ENCODE measurements around the gene ATP2B3. TPM values are rescaled to one million over a fixed set of nuclear protein-coding genes. Genes with fewer than 3 reads are reported as not detected.

The ATP2B3 gene
- total RNA-seq (0.14 and 0.21 TPM in 2 replicates), polyA plus RNA-seq (0.06 and 0.42 TPM in 2 replicates)

- TF ChIP-seq CTCF (IDR thresholded peaks at IDR 0.05; ENCODE audit: low read depth, low read length): no peak
- no peak within 1 kb of the TSS for H3K27ac ChIP-seq
- H3K9me3 ChIP-seq (ENCODE audit: low read depth): no peaks in the 10 kb centered on the region
- no peaks in the 10 kb centered on the region for H3K36me3 ChIP-seq
- H3K4me3 ChIP-seq: peak within 1 kb of the TSS; percentile 8
- DNase-seq (ENCODE audit: low read depth in 1 of 2, low spot score in 1 of 2): no peak
- peaks cover 57% of the 10 kb centered on the region for H3K27me3 ChIP-seq
- H3K4me1 ChIP-seq (ENCODE audit: low read depth): no peaks in the 10 kb centered on the region
These were observed at the start of gene ATP2B3 for GRCh38 chrX:153517423-153517822. TSS of gene ATP2B3 (plus strand) at chrX:153517642. CDS start at chrX:153536248, 18,606 bp downstream.

GRCh38 chrX:153468008-153468580, 49.3 kb upstream of the ATP2B3 start:
- no peak for DNase-seq (ENCODE audit: low read depth in 1 of 2, low spot score in 1 of 2)
- Histone ChIP-seq H3K36me3 (no peaks in the 10 kb centered on the region), H3K27me3 (no peaks in the 10 kb centered on the region), H3K4me1 (ENCODE audit: low read depth) (no peaks in the 10 kb centered on the region), H3K4me3 (no peak overlapping the region), H3K27ac (no peak overlapping the region), H3K9me3 (ENCODE audit: low read depth) (no peaks in the 10 kb centered on the region)
- TF ChIP-seq CTCF (IDR thresholded peaks at IDR 0.05; ENCODE audit: low read depth, low read length): no peak

- Histone ChIP-seq H3K36me3 (no peaks in the 10 kb centered on the region), H3K9me3 (ENCODE audit: low read depth) (no peaks in the 10 kb centered on the region), H3K4me1 (ENCODE audit: low read depth) (no peaks in the 10 kb centered on the region), H3K27ac (no peak overlapping the region), H3K4me3 (peak overlapping the region; percentile 45), H3K27me3 (no peaks in the 10 kb centered on the region)
- peak; percentile 13 for TF ChIP-seq CTCF (IDR thresholded peaks at IDR 0.05; ENCODE audit: low read depth, low read length)
- peak; percentile 23 to 48 for DNase-seq (ENCODE audit: low read depth in 1 of 2, low spot score in 1 of 2)
These were observed 47.5 kb upstream of the ATP2B3 start for GRCh38 chrX:153469811-153470410.

GRCh38 chrX:153470411-153471363, 46.8 kb upstream of the ATP2B3 start, which contains the start of gene HAUS7:
TSS of gene HAUS7 (minus strand) at chrX:153470576. CDS start at chrX:153470557, 19 bp downstream.
- no peaks in the 10 kb centered on the region for H3K36me3 ChIP-seq
- no peaks in the 10 kb centered on the region for H3K9me3 ChIP-seq (ENCODE audit: low read depth)
- no peak within 1 kb of the TSS for H3K27ac ChIP-seq
- no peaks in the 10 kb centered on the region for H3K27me3 ChIP-seq
- peak within 1 kb of the TSS; percentile 45 for H3K4me3 ChIP-seq
- no peaks in the 10 kb centered on the region for H3K4me1 ChIP-seq (ENCODE audit: low read depth)
- TF ChIP-seq CTCF (IDR thresholded peaks at IDR 0.05; ENCODE audit: low read depth, low read length): peak; percentile 66
- peak; percentile 87 to 95 for DNase-seq (ENCODE audit: low read depth in 1 of 2, low spot score in 1 of 2)

- no peak overlapping the region for H3K4me3 ChIP-seq
- no peaks in the 10 kb centered on the region for H3K27me3 ChIP-seq
- H3K27ac ChIP-seq: no peak overlapping the region
- H3K9me3 ChIP-seq (ENCODE audit: low read depth): no peaks in the 10 kb centered on the region
- no peaks in the 10 kb centered on the region for H3K4me1 ChIP-seq (ENCODE audit: low read depth)
- peak in 1 of 2 donors; percentile 41 for DNase-seq (ENCODE audit: low read depth in 1 of 2, low spot score in 1 of 2)
- H3K36me3 ChIP-seq: no peaks in the 10 kb centered on the region
- no peak for TF ChIP-seq CTCF (IDR thresholded peaks at IDR 0.05; ENCODE audit: low read depth, low read length)
These were observed 45.7 kb upstream of the ATP2B3 start for GRCh38 chrX:153471663-153472280.
